HEK293 (cell line): Measurements from ENCODE around the gene CEACAM1.

Experiments
- CTCF ChIA-PET: fragments of 350-600 bp; formaldehyde crosslinking; extraction: SDS; loops from one replicate; lab custom pipeline; 2021; ENCODE audit warnings: antibody characterized with exemption; lab: Yijun Ruan, JAX
- POLR2A ChIA-PET: fragments of 300-600 bp; formaldehyde crosslinking; extraction: SDS; loops from one replicate; lab custom pipeline; 2020; ENCODE audit warnings: antibody characterized with exemption, inconsistent platforms; lab: Yijun Ruan, JAX
- H3K27ac ChIP-seq: fragments of 200-500 bp; sonication (Bioruptor generic); 2 replicates; pipeline ENCODE4 v1.5.1; 2014; ENCODE audit warnings: low read depth, low read length, control low read depth, inconsistent platforms; ENCODE audit errors: extremely low read depth
- H3K36me3 ChIP-seq, 2 experiments: fragments of 200-500 bp in 1 of 2; sonication (Bioruptor generic) in 1 of 2; 1 replicate in 1 of 2; 2 replicates in 1 of 2; pipeline ENCODE4 v1.5.1; 2014 to 2017; ENCODE audit warnings: inconsistent platforms in 2 of 2, low read length in 2 of 2; ENCODE audit not compliant: control insufficient read depth in 2 of 2, insufficient read depth in 1 of 2
- H3K4me1 ChIP-seq: fragments of 200-500 bp; sonication (Bioruptor generic); 2 replicates; pipeline ENCODE4 v1.5.1; 2014; ENCODE audit warnings: mild to moderate bottlenecking, low read length, inconsistent platforms; ENCODE audit not compliant: control insufficient read depth, insufficient read depth
- H3K4me3 ChIP-seq: 2 replicates; pipeline ENCODE4 v1.5.1; 2011; ENCODE audit warnings: low read depth, mild to moderate bottlenecking, control low read depth, low read length, moderate library complexity
- H3K9me3 ChIP-seq: fragments of 200-500 bp; sonication (Bioruptor generic); 2 replicates; pipeline ENCODE4 v1.5.1; 2014; ENCODE audit warnings: low read depth, low read length, inconsistent platforms; ENCODE audit not compliant: control insufficient read depth, insufficient read depth
- PRDM10 ChIP-seq: fragments of 450-650 bp; formaldehyde crosslinking; IDR thresholded peaks from 2 replicates; pipeline ENCODE4 v1.5.1; 2016; ENCODE audit warnings: missing biosample characterization, missing genetic modification characterization
- ZNF112 ChIP-seq: fragments of 450-650 bp; formaldehyde crosslinking; IDR thresholded peaks from 2 replicates; pipeline ENCODE4 v1.5.0; 2017; ENCODE audit warnings: missing biosample characterization, missing genetic modification characterization
- ZNF211 ChIP-seq: fragments of 450-650 bp; formaldehyde crosslinking; IDR thresholded peaks from 2 replicates; pipeline ENCODE4 v1.5.1; 2016; ENCODE audit warnings: low read depth, missing biosample characterization, missing genetic modification characterization
- ZNF596 ChIP-seq: fragments of 450-650 bp; IDR thresholded peaks from 2 replicates; pipeline ENCODE4 v1.5.0; 2018; ENCODE audit warnings: missing biosample characterization, mild to moderate bottlenecking, missing genetic modification characterization, moderate library complexity
- ZNF626 ChIP-seq: fragments of 450-650 bp; sonication (Bioruptor Pico); formaldehyde crosslinking; IDR thresholded peaks from 2 replicates; pipeline ENCODE4 v1.5.1; 2018; ENCODE audit warnings: missing biosample characterization, missing genetic modification characterization, inconsistent platforms
- ZNF704 ChIP-seq: fragments of 450-650 bp; formaldehyde crosslinking; IDR thresholded peaks from 2 replicates; pipeline ENCODE4 v1.5.1; 2016; ENCODE audit warnings: missing biosample characterization, missing genetic modification characterization
- ZNF791 ChIP-seq: fragments of 450-650 bp; formaldehyde crosslinking; IDR thresholded peaks from 2 replicates; pipeline ENCODE4 v1.5.1; 2016; ENCODE audit warnings: missing biosample characterization, missing genetic modification characterization
- TF ChIP-seq, protein P1 (sequence below): fragments of 450-650 bp; formaldehyde crosslinking; IDR thresholded peaks from 2 replicates; pipeline ENCODE4 v1.5.1; 2016; ENCODE audit warnings: missing biosample characterization, missing genetic modification characterization
- TF ChIP-seq, protein P2 (sequence below): fragments of 450-650 bp; formaldehyde crosslinking; IDR thresholded peaks from 2 replicates; pipeline ENCODE4 v1.5.1; 2016; ENCODE audit warnings: missing biosample characterization, missing genetic modification characterization
- TF ChIP-seq, protein P3 (sequence below): fragments of 450-650 bp; IDR thresholded peaks from 2 replicates; pipeline ENCODE4 v1.5.1; 2018; ENCODE audit warnings: missing biosample characterization, missing genetic modification characterization
- TF ChIP-seq, protein P4 (sequence below): fragments of 450-650 bp; formaldehyde crosslinking; IDR thresholded peaks from 2 replicates; pipeline ENCODE4 v1.5.1; 2016; ENCODE audit warnings: missing biosample characterization, missing genetic modification characterization
- TF ChIP-seq, protein P5 (sequence below): fragments of 450-650 bp; formaldehyde crosslinking; IDR thresholded peaks from 2 replicates; pipeline ENCODE4 v1.5.1; 2016; ENCODE audit warnings: missing biosample characterization, missing genetic modification characterization

The CEACAM1 gene

DNA sequence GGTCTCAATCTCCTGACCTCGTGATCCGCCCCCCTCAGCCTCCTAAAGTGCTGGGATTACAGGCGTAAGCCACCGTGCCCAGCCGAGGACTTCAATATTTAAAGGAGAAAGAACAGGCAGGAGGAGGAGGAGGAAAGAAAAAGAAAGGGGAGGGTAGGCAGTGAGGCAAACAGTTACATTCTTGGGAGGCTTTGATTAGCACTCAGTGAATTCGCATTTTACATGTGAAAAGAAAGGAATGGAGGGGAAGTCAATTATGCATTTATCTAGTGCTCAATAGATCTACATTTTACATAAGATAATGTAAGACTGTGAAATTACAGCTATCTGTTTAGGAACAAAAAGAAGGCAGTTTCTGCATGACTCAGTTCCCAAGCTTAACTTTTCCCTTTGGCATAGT, 54.6 kb downstream of the CEACAM1 start:
- CTCF ChIA-PET = interaction anchor here (0.8 to 3.1 kb wide), 6 partner anchors 24 to 341 kb away, joined by 3 to 21 read pairs (median 3); partner anchors contain the start of genes CXCL17 and POU2F2
- Histone ChIP-seq H3K36me3 (no peaks in the 10 kb centered on the region), H3K27ac (no peak overlapping the region), H3K9me3 (no peaks in the 10 kb centered on the region), H3K4me1 (peaks cover 15% of the 10 kb centered on the region), H3K4me3 (no peak overlapping the region)
- TF ChIP-seq ZNF626 (tag by site-specific recombination) (no peak), ZNF791 (tag by site-specific recombination) (no peak), ZNF704 (tag by site-specific recombination) (no peak), PRDM10 (tag by site-specific recombination) (no peak), ZNF596 (tag by site-specific recombination) (no peak), ZNF112 (tag by site-specific recombination) (no peak), ZNF211 (tag by site-specific recombination) (no peak)
- TF ChIP-seq, protein P1, sequence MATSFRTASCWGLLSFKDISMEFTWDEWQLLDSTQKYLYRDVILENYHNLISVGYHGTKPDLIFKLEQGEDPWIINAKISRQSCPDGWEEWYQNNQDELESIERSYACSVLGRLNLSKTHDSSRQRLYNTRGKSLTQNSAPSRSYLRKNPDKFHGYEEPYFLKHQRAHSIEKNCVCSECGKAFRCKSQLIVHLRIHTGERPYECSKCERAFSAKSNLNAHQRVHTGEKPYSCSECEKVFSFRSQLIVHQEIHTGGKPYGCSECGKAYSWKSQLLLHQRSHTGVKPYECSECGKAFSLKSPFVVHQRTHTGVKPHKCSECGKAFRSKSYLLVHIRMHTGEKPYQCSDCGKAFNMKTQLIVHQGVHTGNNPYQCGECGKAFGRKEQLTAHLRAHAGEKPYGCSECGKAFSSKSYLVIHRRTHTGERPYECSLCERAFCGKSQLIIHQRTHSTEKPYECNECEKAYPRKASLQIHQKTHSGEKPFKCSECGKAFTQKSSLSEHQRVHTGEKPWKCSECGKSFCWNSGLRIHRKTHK (tag by site-specific recombination) = no peak
- TF ChIP-seq, protein P2, sequence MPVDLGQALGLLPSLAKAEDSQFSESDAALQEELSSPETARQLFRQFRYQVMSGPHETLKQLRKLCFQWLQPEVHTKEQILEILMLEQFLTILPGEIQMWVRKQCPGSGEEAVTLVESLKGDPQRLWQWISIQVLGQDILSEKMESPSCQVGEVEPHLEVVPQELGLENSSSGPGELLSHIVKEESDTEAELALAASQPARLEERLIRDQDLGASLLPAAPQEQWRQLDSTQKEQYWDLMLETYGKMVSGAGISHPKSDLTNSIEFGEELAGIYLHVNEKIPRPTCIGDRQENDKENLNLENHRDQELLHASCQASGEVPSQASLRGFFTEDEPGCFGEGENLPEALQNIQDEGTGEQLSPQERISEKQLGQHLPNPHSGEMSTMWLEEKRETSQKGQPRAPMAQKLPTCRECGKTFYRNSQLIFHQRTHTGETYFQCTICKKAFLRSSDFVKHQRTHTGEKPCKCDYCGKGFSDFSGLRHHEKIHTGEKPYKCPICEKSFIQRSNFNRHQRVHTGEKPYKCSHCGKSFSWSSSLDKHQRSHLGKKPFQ = no peak
- TF ChIP-seq, protein P3, sequence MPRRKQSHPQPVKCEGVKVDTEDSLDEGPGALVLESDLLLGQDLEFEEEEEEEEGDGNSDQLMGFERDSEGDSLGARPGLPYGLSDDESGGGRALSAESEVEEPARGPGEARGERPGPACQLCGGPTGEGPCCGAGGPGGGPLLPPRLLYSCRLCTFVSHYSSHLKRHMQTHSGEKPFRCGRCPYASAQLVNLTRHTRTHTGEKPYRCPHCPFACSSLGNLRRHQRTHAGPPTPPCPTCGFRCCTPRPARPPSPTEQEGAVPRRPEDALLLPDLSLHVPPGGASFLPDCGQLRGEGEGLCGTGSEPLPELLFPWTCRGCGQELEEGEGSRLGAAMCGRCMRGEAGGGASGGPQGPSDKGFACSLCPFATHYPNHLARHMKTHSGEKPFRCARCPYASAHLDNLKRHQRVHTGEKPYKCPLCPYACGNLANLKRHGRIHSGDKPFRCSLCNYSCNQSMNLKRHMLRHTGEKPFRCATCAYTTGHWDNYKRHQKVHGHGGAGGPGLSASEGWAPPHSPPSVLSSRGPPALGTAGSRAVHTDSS (tag by site-specific recombination) = no peak
- TF ChIP-seq, protein P4, sequence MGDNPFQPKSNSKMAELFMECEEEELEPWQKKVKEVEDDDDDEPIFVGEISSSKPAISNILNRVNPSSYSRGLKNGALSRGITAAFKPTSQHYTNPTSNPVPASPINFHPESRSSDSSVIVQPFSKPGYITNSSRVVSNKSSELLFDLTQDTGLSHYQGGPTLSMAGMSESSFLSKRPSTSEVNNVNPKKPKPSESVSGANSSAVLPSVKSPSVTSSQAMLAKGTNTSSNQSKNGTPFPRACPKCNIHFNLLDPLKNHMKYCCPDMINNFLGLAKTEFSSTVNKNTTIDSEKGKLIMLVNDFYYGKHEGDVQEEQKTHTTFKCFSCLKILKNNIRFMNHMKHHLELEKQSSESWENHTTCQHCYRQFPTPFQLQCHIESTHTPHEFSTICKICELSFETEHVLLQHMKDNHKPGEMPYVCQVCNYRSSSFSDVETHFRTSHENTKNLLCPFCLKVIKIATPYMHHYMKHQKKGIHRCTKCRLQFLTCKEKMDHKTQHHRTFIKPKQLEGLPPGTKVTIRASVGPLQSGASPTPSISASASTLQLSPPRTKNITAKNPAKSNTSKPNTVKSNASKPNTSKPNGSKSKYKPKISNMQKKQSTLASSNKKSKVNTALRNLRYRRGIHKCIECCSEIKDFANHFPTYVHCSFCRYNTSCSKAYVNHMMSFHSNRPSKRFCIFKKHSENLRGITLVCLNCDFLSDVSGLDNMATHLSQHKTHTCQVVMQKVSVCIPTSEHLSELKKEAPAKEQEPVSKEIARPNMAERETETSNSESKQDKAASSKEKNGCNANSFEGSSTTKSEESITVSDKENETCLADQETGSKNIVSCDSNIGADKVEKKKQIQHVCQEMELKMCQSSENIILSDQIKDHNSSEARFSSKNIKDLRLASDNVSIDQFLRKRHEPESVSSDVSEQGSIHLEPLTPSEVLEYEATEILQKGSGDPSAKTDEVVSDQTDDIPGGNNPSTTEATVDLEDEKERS = no peak
- TF ChIP-seq, protein P5, sequence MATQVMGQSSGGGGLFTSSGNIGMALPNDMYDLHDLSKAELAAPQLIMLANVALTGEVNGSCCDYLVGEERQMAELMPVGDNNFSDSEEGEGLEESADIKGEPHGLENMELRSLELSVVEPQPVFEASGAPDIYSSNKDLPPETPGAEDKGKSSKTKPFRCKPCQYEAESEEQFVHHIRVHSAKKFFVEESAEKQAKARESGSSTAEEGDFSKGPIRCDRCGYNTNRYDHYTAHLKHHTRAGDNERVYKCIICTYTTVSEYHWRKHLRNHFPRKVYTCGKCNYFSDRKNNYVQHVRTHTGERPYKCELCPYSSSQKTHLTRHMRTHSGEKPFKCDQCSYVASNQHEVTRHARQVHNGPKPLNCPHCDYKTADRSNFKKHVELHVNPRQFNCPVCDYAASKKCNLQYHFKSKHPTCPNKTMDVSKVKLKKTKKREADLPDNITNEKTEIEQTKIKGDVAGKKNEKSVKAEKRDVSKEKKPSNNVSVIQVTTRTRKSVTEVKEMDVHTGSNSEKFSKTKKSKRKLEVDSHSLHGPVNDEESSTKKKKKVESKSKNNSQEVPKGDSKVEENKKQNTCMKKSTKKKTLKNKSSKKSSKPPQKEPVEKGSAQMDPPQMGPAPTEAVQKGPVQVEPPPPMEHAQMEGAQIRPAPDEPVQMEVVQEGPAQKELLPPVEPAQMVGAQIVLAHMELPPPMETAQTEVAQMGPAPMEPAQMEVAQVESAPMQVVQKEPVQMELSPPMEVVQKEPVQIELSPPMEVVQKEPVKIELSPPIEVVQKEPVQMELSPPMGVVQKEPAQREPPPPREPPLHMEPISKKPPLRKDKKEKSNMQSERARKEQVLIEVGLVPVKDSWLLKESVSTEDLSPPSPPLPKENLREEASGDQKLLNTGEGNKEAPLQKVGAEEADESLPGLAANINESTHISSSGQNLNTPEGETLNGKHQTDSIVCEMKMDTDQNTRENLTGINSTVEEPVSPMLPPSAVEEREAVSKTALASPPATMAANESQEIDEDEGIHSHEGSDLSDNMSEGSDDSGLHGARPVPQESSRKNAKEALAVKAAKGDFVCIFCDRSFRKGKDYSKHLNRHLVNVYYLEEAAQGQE (tag by site-specific recombination) = no peak
- TF ChIP-seq, all 188 proteins: peak for 0
- POLR2A ChIA-PET = no interaction called here
